HEK293 (cell line): ENCODE data around the gene DNMBP.
A peak's percentile ranks its signal among the peaks of the same experiment; 100 is the strongest.

ENCODE experiments used
- CTCF ChIA-PET: fragments of 350-600 bp; formaldehyde crosslinking; extraction: SDS; loops from one replicate; lab custom pipeline; 2021; ENCODE audit warnings: antibody characterized with exemption; lab: Yijun Ruan, JAX
- POLR2A ChIA-PET: fragments of 300-600 bp; formaldehyde crosslinking; extraction: SDS; loops from one replicate; lab custom pipeline; 2020; ENCODE audit warnings: antibody characterized with exemption, inconsistent platforms; lab: Yijun Ruan, JAX
- H3K27ac ChIP-seq: fragments of 200-500 bp; sonication (Bioruptor generic); 2 replicates; pipeline ENCODE4 v1.5.1; 2014; ENCODE audit warnings: low read depth, low read length, control low read depth, inconsistent platforms; ENCODE audit errors: extremely low read depth
- H3K36me3 ChIP-seq, 2 experiments: fragments of 200-500 bp in 1 of 2; sonication (Bioruptor generic) in 1 of 2; 1 replicate in 1 of 2; 2 replicates in 1 of 2; pipeline ENCODE4 v1.5.1; 2014 to 2017; ENCODE audit warnings: inconsistent platforms in 2 of 2, low read length in 2 of 2; ENCODE audit not compliant: control insufficient read depth in 2 of 2, insufficient read depth in 1 of 2
- H3K4me1 ChIP-seq: fragments of 200-500 bp; sonication (Bioruptor generic); 2 replicates; pipeline ENCODE4 v1.5.1; 2014; ENCODE audit warnings: mild to moderate bottlenecking, low read length, inconsistent platforms; ENCODE audit not compliant: control insufficient read depth, insufficient read depth
- H3K4me3 ChIP-seq: 2 replicates; pipeline ENCODE4 v1.5.1; 2011; ENCODE audit warnings: low read depth, mild to moderate bottlenecking, control low read depth, low read length, moderate library complexity
- H3K9me3 ChIP-seq: fragments of 200-500 bp; sonication (Bioruptor generic); 2 replicates; pipeline ENCODE4 v1.5.1; 2014; ENCODE audit warnings: low read depth, low read length, inconsistent platforms; ENCODE audit not compliant: control insufficient read depth, insufficient read depth
- KLF8 ChIP-seq: fragments of 450-650 bp; formaldehyde crosslinking; IDR thresholded peaks from 2 replicates; pipeline ENCODE4 v1.5.1; 2016; ENCODE audit warnings: missing biosample characterization, missing genetic modification characterization
- PRDM6 ChIP-seq: fragments of 450-650 bp; formaldehyde crosslinking; IDR thresholded peaks from 2 replicates; pipeline ENCODE4 v1.5.1; 2017; ENCODE audit warnings: missing biosample characterization, missing genetic modification characterization
- REPIN1 ChIP-seq: fragments of 450-650 bp; formaldehyde crosslinking; IDR thresholded peaks from 2 replicates; pipeline ENCODE4 v1.5.1; 2017; ENCODE audit warnings: missing biosample characterization, missing genetic modification characterization, low read depth
- SALL2 ChIP-seq: fragments of 450-650 bp; formaldehyde crosslinking; IDR thresholded peaks from 2 replicates; pipeline ENCODE4 v1.5.0; 2017; ENCODE audit warnings: missing biosample characterization, mild to moderate bottlenecking, missing genetic modification characterization, borderline replicate concordance
- SCRT1 ChIP-seq: fragments of 450-650 bp; formaldehyde crosslinking; IDR thresholded peaks from 2 replicates; pipeline ENCODE4 v1.5.1; 2016; ENCODE audit warnings: missing biosample characterization, missing genetic modification characterization, borderline replicate concordance
- SETDB1 ChIP-seq: IDR thresholded peaks from one replicate; pipeline ENCODE4 v1.6.1; 2017; ENCODE audit warnings: mild to moderate bottlenecking, low read length, moderate library complexity, mixed read lengths; ENCODE audit not compliant: insufficient read length
- YY2 ChIP-seq: fragments of 450-650 bp; formaldehyde crosslinking; IDR thresholded peaks from 2 replicates; pipeline ENCODE4 v1.5.1; 2016; ENCODE audit warnings: missing biosample characterization, missing genetic modification characterization
- ZBTB17 ChIP-seq: fragments of 450-650 bp; formaldehyde crosslinking; IDR thresholded peaks from 2 replicates; pipeline ENCODE4 v1.5.1; 2016; ENCODE audit warnings: missing biosample characterization, missing genetic modification characterization
- ZNF112 ChIP-seq: fragments of 450-650 bp; formaldehyde crosslinking; IDR thresholded peaks from 2 replicates; pipeline ENCODE4 v1.5.0; 2017; ENCODE audit warnings: missing biosample characterization, missing genetic modification characterization
- ZNF155 ChIP-seq: fragments of 450-650 bp; formaldehyde crosslinking; IDR thresholded peaks from 2 replicates; pipeline ENCODE4 v1.5.1; 2016; ENCODE audit warnings: missing biosample characterization, missing genetic modification characterization
- ZNF366 ChIP-seq: fragments of 450-650 bp; formaldehyde crosslinking; conservative IDR thresholded peaks from 2 replicates; pipeline ENCODE4 v1.5.1; 2016; ENCODE audit warnings: missing biosample characterization, missing genetic modification characterization
- ZNF433 ChIP-seq: fragments of 450-650 bp; formaldehyde crosslinking; IDR thresholded peaks from 2 replicates; pipeline ENCODE4 v1.5.1; 2016; ENCODE audit warnings: missing biosample characterization, missing genetic modification characterization, low read depth
- ZNF501 ChIP-seq: fragments of 450-650 bp; formaldehyde crosslinking; IDR thresholded peaks from 2 replicates; pipeline ENCODE4 v1.5.1; 2016; ENCODE audit warnings: missing biosample characterization, missing genetic modification characterization
- ZNF530 ChIP-seq: fragments of 450-650 bp; formaldehyde crosslinking; IDR thresholded peaks from 2 replicates; pipeline ENCODE4 v1.5.1; 2016; ENCODE audit warnings: low read depth, missing biosample characterization, missing genetic modification characterization
- ZNF580 ChIP-seq: fragments of 450-650 bp; formaldehyde crosslinking; IDR thresholded peaks from 2 replicates; pipeline ENCODE4 v1.5.1; 2016; ENCODE audit warnings: missing biosample characterization, missing genetic modification characterization
- ZNF621 ChIP-seq: fragments of 450-650 bp; formaldehyde crosslinking; IDR thresholded peaks from 2 replicates; pipeline ENCODE4 v1.5.1; 2017; ENCODE audit warnings: missing biosample characterization, missing genetic modification characterization
- ZNF623 ChIP-seq: fragments of 450-650 bp; formaldehyde crosslinking; IDR thresholded peaks from 2 replicates; pipeline ENCODE4 v1.5.1; 2016; ENCODE audit warnings: missing biosample characterization, missing genetic modification characterization
- ZNF629 ChIP-seq: fragments of 450-650 bp; formaldehyde crosslinking; IDR thresholded peaks from 2 replicates; pipeline ENCODE4 v1.5.1; 2017; ENCODE audit warnings: missing biosample characterization, missing genetic modification characterization
- ZNF660 ChIP-seq: fragments of 450-650 bp; IDR thresholded peaks from 2 replicates; pipeline ENCODE4 v1.5.1; 2018; ENCODE audit warnings: missing biosample characterization, mild to moderate bottlenecking, missing genetic modification characterization
- ZNF768 ChIP-seq: fragments of 450-650 bp; formaldehyde crosslinking; IDR thresholded peaks from 2 replicates; pipeline ENCODE4 v1.5.1; 2018; ENCODE audit warnings: missing biosample characterization, mild to moderate bottlenecking, missing genetic modification characterization
- TF ChIP-seq, protein P1 (sequence below): fragments of 450-650 bp; formaldehyde crosslinking; IDR thresholded peaks from 2 replicates; pipeline ENCODE4 v1.5.1; 2016; ENCODE audit warnings: missing biosample characterization, missing genetic modification characterization
- TF ChIP-seq, protein P2 (sequence below): fragments of 450-650 bp; formaldehyde crosslinking; IDR thresholded peaks from 2 replicates; pipeline ENCODE4 v1.5.1; 2016; ENCODE audit warnings: missing biosample characterization, missing genetic modification characterization
- TF ChIP-seq, protein P3 (sequence below): fragments of 450-650 bp; formaldehyde crosslinking; IDR thresholded peaks from 2 replicates; pipeline ENCODE4 v1.5.1; 2016; ENCODE audit warnings: missing biosample characterization, missing genetic modification characterization

DNMBP gene

DNA sequence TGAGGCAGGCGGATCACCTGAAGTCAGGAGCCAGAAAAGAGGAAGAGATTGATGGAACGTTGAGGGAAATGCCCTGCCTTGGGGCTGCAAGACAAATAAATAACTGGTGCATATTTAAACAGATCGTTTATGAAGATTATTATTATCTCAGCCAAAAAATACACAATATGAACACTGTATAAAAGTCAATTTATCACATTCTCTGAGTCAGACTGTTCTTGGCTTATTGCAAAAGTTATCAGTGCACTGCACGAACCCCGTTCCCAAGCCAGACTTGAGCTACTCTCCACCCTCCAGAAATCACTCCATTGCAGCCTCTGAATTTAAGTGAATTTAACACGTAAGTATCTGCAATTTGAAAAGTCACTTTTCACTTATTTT, 1.6 kb downstream of the DNMBP start:
- Histone ChIP-seq H3K4me3 (peak overlapping the region; percentile 72), H3K27ac (no peak overlapping the region), H3K9me3 (no peaks in the 10 kb centered on the region), H3K36me3 (no peaks in the 10 kb centered on the region), H3K4me1 (peaks cover 16% of the 10 kb centered on the region)
- CTCF ChIA-PET, result interaction anchor here (0.6 to 6.8 kb wide), 16 partner anchors 9 to 349 kb away, joined by 3 to 43 read pairs (median 3); partner anchors contain the start of gene ENTPD7
- no peak for TF ChIP-seq ZNF530 (tag by site-specific recombination)
- no peak for TF ChIP-seq YY2 (tag by site-specific recombination)
- TF ChIP-seq ZBTB17 (tag by site-specific recombination), result peak; percentile 11; the same call in 1 of the 2 replicates
- TF ChIP-seq ZNF580 (tag by site-specific recombination), result no peak
- no peak for TF ChIP-seq SETDB1
- TF ChIP-seq KLF8 (tag by site-specific recombination), result no peak
- TF ChIP-seq ZNF433 (tag by site-specific recombination), result no peak
- TF ChIP-seq ZNF112 (tag by site-specific recombination), result no peak
- no peak for TF ChIP-seq REPIN1
- TF ChIP-seq ZNF621 (tag by site-specific recombination), result no peak
- TF ChIP-seq ZNF629 (tag by site-specific recombination), result no peak
- no peak for TF ChIP-seq ZNF660
- TF ChIP-seq, protein P1, sequence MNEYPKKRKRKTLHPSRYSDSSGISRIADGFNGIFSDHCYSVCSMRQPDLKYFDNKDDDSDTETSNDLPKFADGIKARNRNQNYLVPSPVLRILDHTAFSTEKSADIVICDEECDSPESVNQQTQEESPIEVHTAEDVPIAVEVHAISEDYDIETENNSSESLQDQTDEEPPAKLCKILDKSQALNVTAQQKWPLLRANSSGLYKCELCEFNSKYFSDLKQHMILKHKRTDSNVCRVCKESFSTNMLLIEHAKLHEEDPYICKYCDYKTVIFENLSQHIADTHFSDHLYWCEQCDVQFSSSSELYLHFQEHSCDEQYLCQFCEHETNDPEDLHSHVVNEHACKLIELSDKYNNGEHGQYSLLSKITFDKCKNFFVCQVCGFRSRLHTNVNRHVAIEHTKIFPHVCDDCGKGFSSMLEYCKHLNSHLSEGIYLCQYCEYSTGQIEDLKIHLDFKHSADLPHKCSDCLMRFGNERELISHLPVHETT (tag by site-specific recombination), result no peak
- 0 out of 2 replicates have a peak, but pooled peaks have one; percentile 10 for TF ChIP-seq ZNF366
- TF ChIP-seq SALL2 (tag by site-specific recombination), result no peak
- POLR2A ChIA-PET, result no interaction called here

DNA sequence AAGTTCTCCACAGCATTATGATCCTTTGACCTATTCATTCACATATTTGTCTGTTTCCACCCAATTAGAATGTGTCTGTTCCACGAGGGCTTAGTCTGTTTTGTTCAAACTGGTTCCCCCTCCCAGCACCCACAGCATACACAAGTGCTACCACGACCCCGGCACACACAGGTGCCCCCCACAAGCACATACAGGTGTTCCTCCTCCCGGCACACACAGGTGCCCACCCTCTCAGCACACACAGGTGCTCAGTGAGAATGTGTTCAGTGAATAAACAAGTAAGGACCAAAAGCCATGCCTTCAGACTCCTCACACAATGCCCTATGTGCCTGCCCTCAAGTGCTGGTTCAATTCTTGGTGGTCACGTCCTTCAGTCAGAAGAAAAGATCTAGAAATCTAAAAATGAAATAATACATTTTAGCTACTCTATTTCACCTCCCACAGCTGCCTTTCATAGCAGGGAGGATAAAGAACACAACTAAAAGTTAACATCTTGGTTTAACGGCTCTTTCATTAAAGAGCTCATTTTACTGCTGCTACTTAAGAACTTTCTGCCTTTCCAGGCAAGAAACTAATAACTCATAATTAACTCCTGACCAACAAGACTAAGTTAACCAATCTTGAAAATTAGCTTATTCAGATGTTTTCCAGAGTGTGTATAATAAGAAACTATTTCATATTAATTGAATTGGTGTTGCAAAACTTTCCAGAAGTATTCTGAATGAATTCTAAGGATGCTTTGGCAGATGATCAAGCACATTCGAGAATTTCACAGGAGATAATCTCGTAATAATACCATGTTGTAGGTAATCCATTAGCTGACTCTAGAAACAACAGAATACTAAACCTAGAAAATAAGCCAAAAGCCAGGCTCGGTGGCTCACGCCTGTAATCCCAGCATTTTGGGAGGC, 2.3 kb downstream of the DNMBP start:
- POLR2A ChIA-PET, result no interaction called here
- CTCF ChIA-PET, result interaction anchor here (0.6 to 6.8 kb wide), 11 partner anchors 10 to 227 kb away, joined by 3 to 43 read pairs (median 3); no protein-coding TSS in a partner anchor
- Histone ChIP-seq H3K4me3 (no peak overlapping the region), H3K4me1 (peaks cover 16% of the 10 kb centered on the region), H3K9me3 (no peaks in the 10 kb centered on the region), H3K36me3 (no peaks in the 10 kb centered on the region), H3K27ac (no peak overlapping the region)
- TF ChIP-seq ZNF623, result no peak
- TF ChIP-seq, protein P2, sequence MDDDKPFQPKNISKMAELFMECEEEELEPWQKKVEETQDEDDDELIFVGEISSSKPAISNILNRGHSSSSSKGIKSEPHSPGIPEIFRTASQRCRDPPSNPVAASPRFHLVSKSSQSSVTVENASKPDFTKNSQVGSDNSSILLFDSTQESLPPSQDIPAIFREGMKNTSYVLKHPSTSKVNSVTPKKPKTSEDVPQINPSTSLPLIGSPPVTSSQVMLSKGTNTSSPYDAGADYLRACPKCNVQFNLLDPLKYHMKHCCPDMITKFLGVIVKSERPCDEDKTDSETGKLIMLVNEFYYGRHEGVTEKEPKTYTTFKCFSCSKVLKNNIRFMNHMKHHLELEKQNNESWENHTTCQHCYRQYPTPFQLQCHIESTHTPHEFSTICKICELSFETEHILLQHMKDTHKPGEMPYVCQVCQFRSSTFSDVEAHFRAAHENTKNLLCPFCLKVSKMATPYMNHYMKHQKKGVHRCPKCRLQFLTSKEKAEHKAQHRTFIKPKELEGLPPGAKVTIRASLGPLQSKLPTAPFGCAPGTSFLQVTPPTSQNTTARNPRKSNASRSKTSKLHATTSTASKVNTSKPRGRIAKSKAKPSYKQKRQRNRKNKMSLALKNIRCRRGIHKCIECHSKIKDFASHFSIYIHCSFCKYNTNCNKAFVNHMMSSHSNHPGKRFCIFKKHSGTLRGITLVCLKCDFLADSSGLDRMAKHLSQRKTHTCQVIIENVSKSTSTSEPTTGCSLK (tag by site-specific recombination), result no peak
- TF ChIP-seq ZNF530 (tag by site-specific recombination), result no peak
- no peak for TF ChIP-seq ZNF768 (tag by site-specific recombination)
- peak; percentile 73 for TF ChIP-seq PRDM6
- TF ChIP-seq ZBTB17 (tag by site-specific recombination), result peak; percentile 52; the same call in 1 of the 2 replicates
- TF ChIP-seq SCRT1 (tag by site-specific recombination), result peak; percentile 75
- no peak for TF ChIP-seq ZNF155 (tag by site-specific recombination)
- TF ChIP-seq ZNF501 (tag by site-specific recombination), result no peak
- no peak for TF ChIP-seq SALL2 (tag by site-specific recombination)
- TF ChIP-seq, protein P3, sequence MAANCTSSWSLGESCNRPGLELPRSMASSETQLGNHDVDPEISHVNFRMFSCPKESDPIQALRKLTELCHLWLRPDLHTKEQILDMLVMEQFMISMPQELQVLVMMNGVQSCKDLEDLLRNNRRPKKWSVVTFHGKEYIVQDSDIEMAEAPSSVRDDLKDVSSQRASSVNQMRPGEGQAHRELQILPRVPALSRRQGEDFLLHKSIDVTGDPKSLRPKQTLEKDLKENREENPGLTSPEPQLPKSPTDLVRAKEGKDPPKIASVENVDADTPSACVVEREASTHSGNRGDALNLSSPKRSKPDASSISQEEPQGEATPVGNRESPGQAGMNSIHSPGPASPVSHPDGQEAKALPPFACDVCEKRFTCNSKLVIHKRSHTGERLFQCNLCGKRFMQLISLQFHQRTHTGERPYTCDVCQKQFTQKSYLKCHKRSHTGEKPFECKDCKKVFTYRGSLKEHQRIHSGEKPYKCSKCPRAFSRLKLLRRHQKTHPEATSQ (tag by site-specific recombination), result no peak
